ENCODE measurements around the gene MAPK10. TPM values are rescaled to one million over a fixed set of nuclear protein-coding genes. Genes with fewer than 3 reads are reported as not detected.

MAPK10 gene
- total and polyA plus RNA-seq, 2 experiments from 2014 or later = 3.6 to 8.1 TPM

GRCh38 chr4:86091201-86091600 lies 268.7 kb downstream of the MAPK10 start:
- Histone ChIP-seq H3K27me3 (ENCODE audit: insufficient read depth) (no peaks in the 10 kb centered on the region), H3K4me1 (ENCODE audit: insufficient read depth) (peaks cover 11% of the 10 kb centered on the region), H3K36me3 (ENCODE audit: insufficient read depth) (no peaks in the 10 kb centered on the region), H3K27ac (ENCODE audit: low read depth) (no peak overlapping the region), H3K9me2 (ENCODE audit: insufficient read depth) (no peaks in the 10 kb centered on the region), H2AFZ (no peak overlapping the region), H3K4me3 (no peak overlapping the region), H3F3A (replicated peaks; ENCODE audit: low read depth) (no peaks in the 10 kb centered on the region), H3K4me2 (no peak overlapping the region), H3K79me2 (replicated peaks; ENCODE audit: insufficient read depth) (no peaks in the 10 kb centered on the region), H4K20me1 (replicated peaks; ENCODE audit: insufficient read depth) (no peaks in the 10 kb centered on the region)
- Mint-ChIP-seq H3K9me3 (no peaks in the 10 kb centered on the region), H3K27ac (no peak overlapping the region), H3K4me3 (no peak overlapping the region), H3K4me1 (peaks cover 16% of the 10 kb centered on the region), H3K36me3 (ENCODE audit: low read depth) (no peaks in the 10 kb centered on the region), H3K27me3 (ENCODE audit: insufficient read depth, low read depth, poor library complexity) (no peaks in the 10 kb centered on the region)
- DNase-seq (ENCODE audit: low spot score) (no peak), ATAC-seq (no peak)
- no peak for TF ChIP-seq ZNF114 (CRISPR knock-in tag; IDR thresholded peaks at IDR 0.05)
- no peak for TF ChIP-seq STAT1 (IDR thresholded peaks at IDR 0.05; ENCODE audit: unreplicated experiment)
- no peak for TF ChIP-seq NANOG (IDR thresholded peaks at IDR 0.05; ENCODE audit: borderline replicate concordance)
- TF ChIP-seq, protein P1, sequence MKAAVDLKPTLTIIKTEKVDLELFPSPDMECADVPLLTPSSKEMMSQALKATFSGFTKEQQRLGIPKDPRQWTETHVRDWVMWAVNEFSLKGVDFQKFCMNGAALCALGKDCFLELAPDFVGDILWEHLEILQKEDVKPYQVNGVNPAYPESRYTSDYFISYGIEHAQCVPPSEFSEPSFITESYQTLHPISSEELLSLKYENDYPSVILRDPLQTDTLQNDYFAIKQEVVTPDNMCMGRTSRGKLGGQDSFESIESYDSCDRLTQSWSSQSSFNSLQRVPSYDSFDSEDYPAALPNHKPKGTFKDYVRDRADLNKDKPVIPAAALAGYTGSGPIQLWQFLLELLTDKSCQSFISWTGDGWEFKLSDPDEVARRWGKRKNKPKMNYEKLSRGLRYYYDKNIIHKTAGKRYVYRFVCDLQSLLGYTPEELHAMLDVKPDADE (IDR thresholded peaks at IDR 0.05) = no peak
- TF ChIP-seq CREB1 (CRISPR knock-in tag; IDR thresholded peaks at IDR 0.05; ENCODE audit: low read depth) = no peak
- no peak for TF ChIP-seq JUNB (IDR thresholded peaks at IDR 0.05; ENCODE audit: unreplicated experiment)
- TF ChIP-seq REST (IDR thresholded peaks at IDR 0.05; ENCODE audit: unreplicated experiment) = no peak
- TF ChIP-seq POLR2AphosphoS5 (IDR thresholded peaks at IDR 0.05; ENCODE audit: low read depth) = no peak
- TF ChIP-seq, protein P2, sequence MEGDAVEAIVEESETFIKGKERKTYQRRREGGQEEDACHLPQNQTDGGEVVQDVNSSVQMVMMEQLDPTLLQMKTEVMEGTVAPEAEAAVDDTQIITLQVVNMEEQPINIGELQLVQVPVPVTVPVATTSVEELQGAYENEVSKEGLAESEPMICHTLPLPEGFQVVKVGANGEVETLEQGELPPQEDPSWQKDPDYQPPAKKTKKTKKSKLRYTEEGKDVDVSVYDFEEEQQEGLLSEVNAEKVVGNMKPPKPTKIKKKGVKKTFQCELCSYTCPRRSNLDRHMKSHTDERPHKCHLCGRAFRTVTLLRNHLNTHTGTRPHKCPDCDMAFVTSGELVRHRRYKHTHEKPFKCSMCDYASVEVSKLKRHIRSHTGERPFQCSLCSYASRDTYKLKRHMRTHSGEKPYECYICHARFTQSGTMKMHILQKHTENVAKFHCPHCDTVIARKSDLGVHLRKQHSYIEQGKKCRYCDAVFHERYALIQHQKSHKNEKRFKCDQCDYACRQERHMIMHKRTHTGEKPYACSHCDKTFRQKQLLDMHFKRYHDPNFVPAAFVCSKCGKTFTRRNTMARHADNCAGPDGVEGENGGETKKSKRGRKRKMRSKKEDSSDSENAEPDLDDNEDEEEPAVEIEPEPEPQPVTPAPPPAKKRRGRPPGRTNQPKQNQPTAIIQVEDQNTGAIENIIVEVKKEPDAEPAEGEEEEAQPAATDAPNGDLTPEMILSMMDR (conservative IDR thresholded peaks at IDR 0.05; ENCODE audit: low read depth in 2 of 2) = no peak
- TF ChIP-seq EZH2phosphoT487 (IDR thresholded peaks at IDR 0.05; ENCODE audit: unreplicated experiment) = no peak
- TF ChIP-seq EZH2 (IDR thresholded peaks at IDR 0.05; ENCODE audit: low read depth, unreplicated experiment) = no peak
- no peak for TF ChIP-seq ZNF331 (CRISPR knock-in tag; IDR thresholded peaks at IDR 0.05; ENCODE audit: low read depth)

Data from GM23338 (cell line).